ENCODE results near the gene TGM1.
"Not testable (repeated sequence)": the region's sequence is repeated elsewhere in the genome, so short reads cannot be mapped to it uniquely, and the experiment has no call there.

GRCh38 chr14:24216876-24217275, 46.1 kb downstream of the TGM1 start:
- TF ChIP-seq CTCF (IDR thresholded peaks at IDR 0.05); RAD21 (conservative IDR thresholded peaks at IDR 0.05 in 1 of 2, IDR thresholded peaks at IDR 0.05 in 1 of 2); HEYL (CRISPR knock-in tag; IDR thresholded peaks at IDR 0.05); MAX (IDR thresholded peaks at IDR 0.05); EP300 (IDR thresholded peaks at IDR 0.05); SMC3 (IDR thresholded peaks at IDR 0.05); CEBPB (IDR thresholded peaks at IDR 0.05); POLR2A (IDR thresholded peaks at IDR 0.05; ENCODE audit: low read length); EHMT2 (IDR thresholded peaks at IDR 0.05; ENCODE audit: low read depth); MAFK (IDR thresholded peaks at IDR 0.05; ENCODE audit: partially characterized antibody); PHF8 (IDR thresholded peaks at IDR 0.05; ENCODE audit: borderline replicate concordance, low read depth); BHLHE40 (IDR thresholded peaks at IDR 0.05; ENCODE audit: low read depth, low read length): not testable (repeated sequence)
